Stimulated activated CD8-positive, alpha-beta memory T cell treated with anti-CD3 and anti-CD28 coated beads, Interleukin-4, amount 100 ng/mL, for 4 hours (primary cell): ENCODE measurements around the gene EIF4E1B.

ENCODE experiments used
- DNase-seq, 2 donors: peaks; one replicate each; pipeline ENCODE4 v3.0.0-alpha.2; 2020; ENCODE audit warnings: low read depth in 2 of 2, low spot score in 1 of 2

The EIF4E1B gene

DNA sequence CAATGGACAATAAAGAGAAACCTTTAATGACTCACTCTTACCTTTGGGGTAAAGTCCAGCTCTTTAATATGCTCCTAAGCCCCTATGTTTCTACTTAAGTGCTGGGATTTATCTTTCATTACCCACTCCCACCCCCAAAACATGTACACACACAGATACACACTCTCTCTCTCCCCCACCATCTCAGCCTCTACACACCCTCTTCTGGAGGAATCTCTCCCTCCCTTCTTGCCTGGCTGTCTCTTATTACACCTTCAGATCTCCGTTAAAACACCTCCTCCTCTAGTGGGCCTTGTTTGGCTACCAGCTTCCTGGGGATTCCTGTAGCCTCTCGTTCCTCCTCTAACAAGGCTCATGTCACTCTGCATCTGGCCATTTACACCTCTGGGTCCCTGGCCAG lies 27.4 kb upstream of the EIF4E1B start:
- no peak for DNase-seq

DNA sequence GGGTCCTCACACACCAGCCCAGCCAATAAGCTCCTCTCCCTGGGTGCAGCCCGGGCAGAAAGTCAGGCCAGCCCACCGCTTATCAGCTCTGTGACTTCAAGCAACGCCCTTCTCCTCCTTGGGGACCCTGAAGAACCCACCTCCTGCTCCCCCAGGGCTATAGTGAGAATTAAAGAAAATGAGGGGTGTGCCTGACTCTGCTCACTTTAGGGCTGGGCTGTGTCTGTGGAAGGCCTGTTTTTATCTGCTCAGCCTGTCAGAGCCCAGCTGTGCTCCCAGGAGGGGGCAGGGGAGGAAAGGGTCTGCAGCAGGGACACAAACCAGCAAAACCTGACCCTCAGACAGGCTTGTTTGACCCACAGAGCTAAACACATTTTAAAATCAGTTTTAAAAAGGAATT lies 24.4 kb upstream of the EIF4E1B start:
- DNase-seq, result no peak

- no peak for DNase-seq
Measured at GRCh38 chr5:176606875-176607274, 23.6 kb upstream of the EIF4E1B start.

- DNase-seq, result no peak
Measured at GRCh38 chr5:176608142-176608705, 22.3 kb upstream of the EIF4E1B start.

GRCh38 chr5:176608937-176609723 lies 21.3 kb upstream of the EIF4E1B start:
- DNase-seq, result no peak

- no peak for DNase-seq
Measured at GRCh38 chr5:176609724-176610434, 20.6 kb upstream of the EIF4E1B start, which contains the start of gene GPRIN1. GPRIN1 (minus strand) TSS chr5:176610156; CDS start chr5:176599834, 10,322 bp downstream.

- DNase-seq, result no peak
Measured at GRCh38 chr5:176610435-176610773, 20.1 kb upstream of the EIF4E1B start.

DNA sequence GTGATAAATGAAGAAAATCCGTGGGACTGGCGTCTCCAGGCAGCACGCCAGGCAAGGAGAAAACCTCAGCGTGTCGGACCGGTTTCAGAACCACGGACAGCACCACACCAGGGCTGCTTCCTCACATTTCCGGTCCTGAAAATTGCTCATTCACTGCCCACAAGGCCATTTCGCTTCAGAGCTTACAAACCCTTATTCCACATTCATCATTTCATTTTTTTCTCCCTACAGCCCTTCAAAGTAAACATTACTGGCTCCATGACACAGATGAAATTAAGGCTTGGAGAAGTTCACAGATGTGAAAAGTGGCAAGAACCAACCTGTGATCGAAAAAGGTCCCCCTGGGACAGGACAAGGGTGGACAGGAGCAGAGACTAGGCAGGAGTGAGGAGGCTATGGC lies 19.0 kb upstream of the EIF4E1B start:
- no peak for DNase-seq

- no peak for DNase-seq
Measured at GRCh38 chr5:176612008-176612407, 18.5 kb upstream of the EIF4E1B start.

- no peak for DNase-seq
Measured at GRCh38 chr5:176612855-176613254, 17.6 kb upstream of the EIF4E1B start.

- no peak for DNase-seq
Measured at GRCh38 chr5:176614805-176615478, 15.5 kb upstream of the EIF4E1B start.

GRCh38 chr5:176616511-176616910 lies 14.0 kb upstream of the EIF4E1B start:
- DNase-seq, result no peak

DNA sequence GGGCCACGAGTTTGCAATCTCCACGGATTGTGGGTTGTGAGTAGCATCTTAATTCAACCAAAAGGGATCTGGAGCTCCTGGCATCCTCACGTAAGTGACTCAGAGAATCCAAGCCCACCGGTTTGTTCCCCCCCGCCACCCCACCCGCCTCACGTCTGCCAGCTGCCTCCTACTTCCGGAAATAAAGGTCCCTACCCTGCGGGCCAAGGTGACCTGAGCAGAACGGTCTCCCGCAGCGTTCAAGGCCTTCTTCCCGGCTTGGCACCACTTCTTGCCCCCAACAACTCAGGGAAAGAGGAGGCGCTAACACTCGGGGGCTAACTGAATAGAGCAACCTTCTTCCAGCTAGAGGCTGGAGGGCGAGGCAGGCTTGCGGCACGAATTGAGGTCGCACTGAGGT lies 11.7 kb upstream of the EIF4E1B start:
- DNase-seq, result no peak

DNA sequence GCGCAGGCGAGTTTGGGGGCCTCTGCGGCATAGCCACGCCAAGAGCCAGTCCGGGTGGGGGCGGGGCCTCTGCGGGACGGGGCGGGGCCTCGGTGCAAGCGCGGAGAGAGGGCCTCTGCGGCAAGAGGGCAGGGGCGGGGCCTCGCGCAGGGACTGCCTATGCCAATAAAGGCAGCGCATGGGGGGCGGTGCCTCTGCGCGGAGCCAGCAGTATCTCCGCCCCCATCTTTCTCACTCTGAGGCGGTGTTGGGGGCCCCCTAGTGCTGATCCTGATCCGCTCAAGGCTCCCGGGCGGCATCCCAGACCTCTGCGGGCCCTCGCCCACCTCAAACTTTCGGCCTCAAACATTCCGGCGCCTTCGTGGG lies 11.3 kb upstream of the EIF4E1B start:
- DNase-seq, result peak; percentile 47 to 65

DNA sequence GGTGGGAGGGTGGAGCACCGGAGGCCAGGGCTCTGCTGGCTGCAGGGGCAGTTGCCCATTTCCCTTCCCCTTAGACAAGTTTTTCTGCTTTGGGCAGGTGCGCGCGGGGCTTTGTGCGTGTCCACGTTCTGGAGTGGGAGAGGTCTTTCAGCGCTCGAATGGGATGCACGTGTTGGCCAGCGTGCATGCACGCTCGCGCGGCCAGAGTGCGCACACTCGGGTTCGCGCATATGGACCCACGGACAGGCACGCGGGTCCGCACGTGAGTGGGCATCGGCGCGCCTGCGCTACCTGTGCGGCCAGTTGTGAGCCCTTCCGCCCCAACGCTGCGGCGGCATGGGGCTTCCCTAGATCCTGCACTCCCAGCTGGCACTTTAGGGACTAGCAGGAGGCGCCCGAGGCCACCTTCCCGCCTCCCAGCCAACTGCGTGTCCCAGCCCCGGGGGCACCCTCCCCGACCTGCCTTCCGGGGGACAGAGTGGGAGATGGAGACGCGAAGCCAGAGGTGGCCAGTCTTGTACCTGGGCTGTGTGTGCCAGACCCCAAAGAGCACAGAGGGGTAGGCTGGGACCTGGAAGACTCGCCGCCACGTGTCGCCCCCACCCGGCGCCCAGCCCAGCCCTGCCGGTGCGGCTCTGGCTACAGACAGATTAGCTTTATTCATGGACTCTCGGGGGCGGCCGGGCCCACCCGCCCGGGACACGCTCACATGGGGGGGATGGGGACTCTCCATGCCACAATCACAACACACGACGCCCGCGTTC lies 10.7 kb upstream of the EIF4E1B start:
- DNase-seq, result no peak

GRCh38 chr5:176620333-176620981 lies 10.0 kb upstream of the EIF4E1B start:
- no peak for DNase-seq

GRCh38 chr5:176621661-176622079 lies 8.8 kb upstream of the EIF4E1B start:
- DNase-seq, result no peak

GRCh38 chr5:176624142-176624541 lies 6.3 kb upstream of the EIF4E1B start:
- no peak for DNase-seq

DNA sequence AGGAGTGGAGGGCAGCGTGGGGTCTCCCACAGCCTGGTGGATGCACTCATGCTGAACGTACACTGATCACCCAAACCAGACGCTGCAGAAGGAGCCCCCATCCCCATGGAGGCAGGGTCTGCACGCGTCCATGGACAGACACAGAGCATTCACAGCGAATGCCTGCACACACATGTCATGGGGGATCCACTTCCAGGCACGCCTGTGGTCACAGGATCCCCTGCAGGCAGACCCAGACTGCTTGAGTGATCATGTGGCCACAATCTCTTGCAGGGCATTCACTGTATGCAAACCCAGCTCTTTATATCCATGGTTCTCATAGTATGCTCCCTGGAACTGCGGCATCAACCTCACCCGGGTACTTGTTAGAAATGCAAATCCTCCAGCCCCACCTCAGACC lies 5.5 kb upstream of the EIF4E1B start:
- DNase-seq, result no peak

GRCh38 chr5:176625512-176625911 lies 5.0 kb upstream of the EIF4E1B start:
- no peak for DNase-seq
